GM06990 (cell line): ENCODE results near the gene DNAH10.

ENCODE experiments used
- DNase-seq: peaks from one replicate; pipeline ENCODE4 v3.0.0-alpha.2; 2011; ENCODE audit not compliant: insufficient read length; ENCODE audit errors: extremely low read depth
- H3K27me3 ChIP-seq: replicated peaks from 2 replicates; pipeline ENCODE4 v1.6.0; 2011; ENCODE audit warnings: low read length; ENCODE audit not compliant: control insufficient read depth, insufficient read depth
- H3K36me3 ChIP-seq: 2 replicates; pipeline ENCODE4 v1.5.1; 2011; ENCODE audit warnings: low read length; ENCODE audit not compliant: control insufficient read depth, insufficient read depth
- H3K4me3 ChIP-seq: replicated peaks from 2 replicates; pipeline ENCODE4 v1.5.1; 2011; ENCODE audit warnings: low read depth, mild to moderate bottlenecking, control low read depth, low read length
- CTCF ChIP-seq: IDR thresholded peaks from 2 replicates; pipeline ENCODE4 v1.5.1; 2011; ENCODE audit warnings: low read length, control low read depth, mild to moderate bottlenecking, inconsistent platforms; ENCODE audit not compliant: insufficient read depth, poor library complexity, severe bottlenecking

DNAH10 gene

GRCh38 chr12:123891516-123892179 lies 129.5 kb downstream of the DNAH10 start:
- TF ChIP-seq CTCF: no peak
- no peaks in the 10 kb centered on the region for H3K27me3 ChIP-seq
- no peak overlapping the region for H3K4me3 ChIP-seq
- no peak for DNase-seq
- H3K36me3 ChIP-seq: no peaks in the 10 kb centered on the region

DNA sequence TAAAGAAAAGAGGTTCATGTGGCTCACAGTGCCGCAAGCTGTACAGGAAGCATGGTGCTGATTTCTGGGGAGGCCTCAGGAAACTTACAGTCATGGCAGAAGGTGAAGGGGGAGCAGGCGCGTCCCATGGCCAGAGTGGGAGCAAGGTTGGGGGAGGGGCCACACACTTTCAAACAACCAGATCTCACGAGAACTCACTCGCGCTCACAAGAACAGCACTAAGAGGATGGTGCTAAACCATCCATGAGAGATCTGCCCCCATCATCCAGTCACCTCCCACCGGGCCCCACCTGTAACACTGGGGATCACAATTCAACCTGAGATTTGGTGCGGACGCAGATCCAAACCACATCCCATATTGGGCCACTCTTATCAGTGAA lies 130.1 kb downstream of the DNAH10 start:
- DNase-seq: no peak
- no peaks in the 10 kb centered on the region for H3K36me3 ChIP-seq
- no peaks in the 10 kb centered on the region for H3K27me3 ChIP-seq
- no peak for TF ChIP-seq CTCF
- H3K4me3 ChIP-seq: no peak overlapping the region

- Histone ChIP-seq H3K36me3 (no peaks in the 10 kb centered on the region), H3K4me3 (no peak overlapping the region), H3K27me3 (no peaks in the 10 kb centered on the region)
- DNase-seq: no peak
- TF ChIP-seq CTCF: no peak
Observed at GRCh38 chr12:123892853-123893252, 130.8 kb downstream of the DNAH10 start.

DNA sequence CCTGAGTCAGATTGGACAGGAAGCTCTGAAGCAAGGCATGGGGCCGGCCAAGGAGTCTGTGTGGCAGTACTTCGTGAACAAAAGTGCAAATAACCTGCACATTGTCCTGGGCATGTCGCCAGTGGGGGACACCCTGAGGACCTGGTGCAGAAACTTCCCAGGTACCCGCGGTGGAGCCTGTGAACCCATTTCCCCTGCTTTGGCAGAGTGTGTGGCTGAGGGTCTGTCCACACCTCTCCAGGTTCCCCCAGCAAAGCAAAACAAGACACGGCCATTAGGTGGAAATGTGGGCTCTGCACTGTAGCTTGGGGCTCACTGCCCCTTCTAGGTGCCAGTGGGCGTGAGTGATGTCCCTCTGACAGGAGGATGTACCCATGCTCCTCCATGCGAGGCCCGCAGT lies 131.2 kb downstream of the DNAH10 start:
- Histone ChIP-seq H3K27me3 (no peaks in the 10 kb centered on the region), H3K36me3 (no peaks in the 10 kb centered on the region), H3K4me3 (no peak overlapping the region)
- DNase-seq: no peak
- no peak for TF ChIP-seq CTCF

DNA sequence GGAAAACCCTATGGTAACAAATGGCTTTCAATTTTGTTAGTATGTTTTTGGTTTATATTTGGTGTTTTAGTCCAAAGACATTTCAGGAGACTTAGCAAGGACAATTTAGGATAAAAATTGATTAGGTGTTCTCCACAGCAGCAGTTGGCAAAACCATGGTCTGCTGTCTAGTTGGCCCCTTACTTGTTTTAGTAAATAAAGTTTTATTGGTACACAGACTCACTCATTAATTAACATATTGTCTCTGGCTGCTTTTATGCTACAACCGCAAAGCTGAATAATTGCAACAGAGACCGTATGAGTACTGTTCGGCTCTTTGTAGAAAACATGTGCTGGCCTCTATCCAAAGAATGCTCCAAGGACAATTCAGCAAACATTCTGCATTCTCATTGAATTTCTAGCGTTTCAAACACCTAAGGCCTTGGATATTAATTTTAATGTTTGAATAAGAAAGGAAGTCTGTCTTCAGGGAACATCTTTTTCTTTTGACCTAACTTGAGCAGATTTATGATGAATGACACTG lies 132.8 kb downstream of the DNAH10 start:
- no peak for DNase-seq
- Histone ChIP-seq H3K4me3 (no peak overlapping the region), H3K36me3 (no peaks in the 10 kb centered on the region), H3K27me3 (peaks cover 2% of the 10 kb centered on the region)
- TF ChIP-seq CTCF: no peak

- TF ChIP-seq CTCF: no peak
Observed at GRCh38 chr12:123895451-123895850, 133.3 kb downstream of the DNAH10 start.

More at GRCh38 chr12:123895451-123895850, 133.3 kb downstream of the DNAH10 start:
- H3K4me3 ChIP-seq: no peak overlapping the region
- peaks cover 2% of the 10 kb centered on the region for H3K27me3 ChIP-seq
- H3K36me3 ChIP-seq: no peaks in the 10 kb centered on the region
- DNase-seq: no peak
